Measurements from ENCODE around the gene ACAT2.
"Not testable (repeated sequence)": the region's sequence is repeated elsewhere in the genome, so short reads cannot be mapped to it uniquely, and the experiment has no call there.

Gene ACAT2

DNA sequence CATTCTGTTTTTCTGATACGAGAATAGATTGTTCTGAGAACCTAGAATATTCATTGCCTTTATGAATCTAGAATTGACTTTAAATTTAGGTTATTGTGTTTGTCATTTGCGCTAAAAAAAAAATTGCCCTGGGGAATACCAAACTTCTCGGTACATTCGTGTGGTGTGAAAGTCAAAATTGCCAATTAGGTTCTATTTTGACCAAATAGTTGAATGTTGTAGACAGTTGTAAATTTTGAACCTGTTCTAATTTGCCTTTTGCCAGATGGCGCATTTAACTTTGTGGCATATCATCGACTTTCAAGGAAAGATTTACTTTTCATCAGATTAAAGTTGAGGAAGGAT is 31.5 kb upstream of the ACAT2 start:
- DNase-seq (ENCODE audit: low spot score): no peak

DNA sequence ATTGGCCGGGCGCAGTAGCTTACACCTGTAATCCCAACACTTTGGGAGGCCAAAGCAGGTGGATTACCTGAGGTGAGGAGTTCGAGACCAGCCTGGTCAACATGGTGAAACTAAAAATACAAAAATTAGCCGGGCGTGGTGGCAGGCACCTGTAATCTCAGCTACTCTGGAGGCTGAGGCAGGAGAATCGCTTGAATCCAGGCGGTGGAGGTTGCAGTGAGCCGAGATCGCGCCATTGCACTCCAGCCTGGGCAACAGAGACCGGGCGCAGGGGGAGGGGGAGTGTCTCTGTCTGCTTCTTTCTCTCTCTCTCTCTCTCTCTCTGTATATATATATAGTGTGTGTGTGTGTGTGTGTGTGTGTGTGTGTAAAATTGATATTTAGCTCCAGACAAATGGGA is 29.3 kb upstream of the ACAT2 start:
- DNase-seq (ENCODE audit: low spot score): not testable (repeated sequence)

DNA sequence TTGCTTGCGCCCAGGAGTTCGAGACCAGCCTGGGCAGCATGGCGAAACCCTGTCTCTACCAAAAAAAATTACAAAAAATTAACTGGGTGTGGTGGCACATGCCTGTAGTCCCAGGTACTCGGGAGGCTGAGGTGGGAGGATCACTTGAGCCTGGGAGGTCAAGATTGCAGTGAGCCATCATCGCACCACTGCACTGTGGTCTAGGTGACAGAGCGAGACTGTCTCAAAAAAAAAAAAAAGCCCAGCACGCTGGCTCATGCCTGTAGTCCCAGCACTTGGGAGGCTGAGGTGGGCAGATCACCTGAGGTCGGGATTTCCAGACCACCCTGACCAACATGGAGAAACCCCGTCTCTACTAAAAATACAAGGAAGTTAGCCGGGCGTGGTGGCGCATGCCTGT is 28.4 kb upstream of the ACAT2 start:
- not testable (repeated sequence) for DNase-seq (ENCODE audit: low spot score)

DNA sequence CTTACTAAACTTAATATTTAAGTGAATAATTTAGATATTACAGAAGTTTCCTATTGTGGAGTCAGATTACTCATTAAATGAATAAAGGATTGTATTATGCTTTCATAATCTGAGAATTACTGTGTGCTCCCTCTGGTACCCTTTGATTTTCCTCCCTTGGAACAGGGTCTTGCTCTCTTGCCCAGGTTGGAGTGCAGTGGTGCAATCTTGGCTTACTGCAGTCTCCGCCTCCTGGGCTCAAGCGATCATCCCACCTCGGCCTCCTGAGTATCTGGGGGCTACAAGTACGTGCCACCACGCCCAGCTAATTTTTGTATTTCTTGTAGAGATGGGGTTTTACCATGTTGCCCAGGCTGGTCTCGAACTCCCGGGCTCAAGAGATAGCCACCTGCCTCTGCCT is 24.9 kb upstream of the ACAT2 start:
- no peak for DNase-seq (ENCODE audit: low spot score)

DNA sequence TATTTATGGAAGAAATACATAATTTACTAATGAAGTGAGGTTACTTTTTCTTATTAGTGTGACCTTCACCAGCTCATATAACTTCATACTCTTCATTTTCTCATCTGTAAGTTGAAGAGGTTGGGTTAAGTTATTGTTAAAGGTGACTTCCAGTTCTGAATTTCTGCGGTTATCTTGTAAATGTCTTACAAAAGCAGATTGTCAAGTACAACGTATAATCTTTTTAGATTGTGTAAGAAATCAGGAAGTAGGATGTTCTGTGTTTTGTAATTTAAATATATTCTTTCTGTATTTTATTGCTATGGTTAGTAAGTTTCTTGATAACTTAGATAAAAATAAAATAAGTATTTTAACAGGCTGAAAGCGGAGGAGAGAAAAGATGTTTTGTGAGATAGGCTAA is 22.5 kb upstream of the ACAT2 start:
- no peak for DNase-seq (ENCODE audit: low spot score)

DNA sequence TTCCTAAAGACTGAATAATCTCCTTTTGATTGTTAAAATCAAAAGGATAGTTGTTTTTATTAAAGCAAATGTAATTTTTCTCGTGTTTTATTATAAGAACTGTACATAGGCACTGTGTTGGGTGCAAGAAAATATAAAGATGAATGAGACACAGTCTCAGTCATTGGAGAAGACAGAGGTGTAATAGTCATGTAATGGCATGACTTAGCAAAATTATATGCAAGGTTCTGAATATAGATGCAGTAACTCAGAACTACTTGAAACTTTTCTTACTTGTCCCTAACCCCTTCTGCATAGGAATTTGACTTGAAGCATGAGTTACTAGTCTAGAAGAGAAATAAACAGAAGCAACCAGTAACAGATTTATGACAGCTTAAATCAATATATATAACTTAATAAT is 19.7 kb upstream of the ACAT2 start:
- DNase-seq (ENCODE audit: low spot score): no peak

DNA sequence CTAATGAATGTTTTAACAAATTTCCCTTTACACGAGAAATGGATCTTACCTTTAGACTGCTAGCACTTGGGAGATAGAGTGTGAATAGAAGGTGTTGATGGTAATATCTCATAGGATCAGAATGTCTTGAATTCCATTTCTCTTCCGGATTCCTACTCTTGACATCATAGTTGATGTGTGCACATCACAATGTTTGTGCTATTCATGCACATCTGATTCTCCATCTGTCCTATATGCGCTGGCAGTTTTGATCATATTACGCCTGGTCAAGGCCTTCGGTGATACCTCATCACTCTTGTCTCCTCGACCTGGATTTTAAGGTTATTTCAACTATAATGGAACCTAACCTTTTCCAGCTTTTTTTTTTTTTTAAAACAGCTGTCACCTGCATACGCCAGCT is 16.8 kb upstream of the ACAT2 start:
- no peak for DNase-seq (ENCODE audit: low spot score)

DNA sequence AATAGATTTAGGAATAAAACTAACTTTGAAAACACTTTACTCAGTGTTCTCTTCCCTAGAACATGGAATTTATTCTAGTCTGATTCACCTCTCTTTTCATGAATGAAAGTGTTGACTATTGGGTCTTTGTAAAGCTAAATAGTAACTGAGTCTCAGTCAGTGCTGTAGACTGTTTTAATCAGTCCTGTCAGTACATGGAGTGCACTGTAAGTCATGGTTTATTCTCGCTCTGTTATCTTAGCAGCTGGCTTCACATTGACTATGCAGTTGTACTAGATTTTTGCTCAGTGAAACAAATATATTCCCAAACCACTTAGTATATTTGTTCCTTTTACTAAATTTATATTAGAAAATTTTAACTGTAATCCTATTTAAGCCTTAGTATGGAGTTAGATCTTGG is 15.1 kb upstream of the ACAT2 start:
- DNase-seq (ENCODE audit: low spot score): no peak

DNA sequence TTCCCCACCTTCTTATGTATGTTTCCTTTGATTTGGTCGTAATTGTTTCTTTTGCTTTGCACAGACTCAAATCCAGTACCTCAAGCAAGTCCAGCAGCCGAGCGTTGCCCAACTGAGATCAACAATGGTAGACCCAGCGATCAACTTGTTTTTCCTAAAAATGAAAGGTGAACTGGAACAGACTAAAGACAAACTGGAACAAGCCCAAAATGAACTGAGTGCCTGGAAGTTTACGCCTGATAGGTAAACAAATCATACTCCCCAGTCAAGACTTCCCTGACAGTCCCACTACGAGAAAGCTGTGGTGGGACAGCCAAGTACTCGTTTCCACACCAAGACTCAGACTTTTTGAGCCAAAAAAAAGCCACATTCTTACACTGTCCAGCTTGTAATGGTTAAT is 13.7 kb upstream of the ACAT2 start:
- DNase-seq (ENCODE audit: low spot score): not testable (repeated sequence)

DNA sequence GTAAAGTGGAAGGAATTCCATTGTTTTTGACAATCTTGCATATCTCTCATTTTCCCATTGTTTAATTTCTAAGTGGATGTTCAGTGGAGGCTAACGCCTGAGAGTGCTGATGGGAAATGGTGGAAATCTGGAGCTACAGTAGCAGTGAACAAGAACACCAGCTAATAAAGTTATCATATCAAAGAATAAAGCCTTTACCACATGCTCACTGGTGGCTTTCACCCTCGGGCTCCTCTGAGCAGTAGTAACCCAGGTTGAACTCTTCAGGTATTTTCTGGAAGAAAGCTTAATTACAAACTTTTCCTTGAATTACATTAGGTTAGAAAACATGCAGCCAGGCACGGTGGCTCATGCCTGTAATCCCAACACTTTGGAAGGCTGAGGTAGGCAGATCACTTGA is 10.4 kb upstream of the ACAT2 start:
- DNase-seq (ENCODE audit: low spot score): no peak

DNA sequence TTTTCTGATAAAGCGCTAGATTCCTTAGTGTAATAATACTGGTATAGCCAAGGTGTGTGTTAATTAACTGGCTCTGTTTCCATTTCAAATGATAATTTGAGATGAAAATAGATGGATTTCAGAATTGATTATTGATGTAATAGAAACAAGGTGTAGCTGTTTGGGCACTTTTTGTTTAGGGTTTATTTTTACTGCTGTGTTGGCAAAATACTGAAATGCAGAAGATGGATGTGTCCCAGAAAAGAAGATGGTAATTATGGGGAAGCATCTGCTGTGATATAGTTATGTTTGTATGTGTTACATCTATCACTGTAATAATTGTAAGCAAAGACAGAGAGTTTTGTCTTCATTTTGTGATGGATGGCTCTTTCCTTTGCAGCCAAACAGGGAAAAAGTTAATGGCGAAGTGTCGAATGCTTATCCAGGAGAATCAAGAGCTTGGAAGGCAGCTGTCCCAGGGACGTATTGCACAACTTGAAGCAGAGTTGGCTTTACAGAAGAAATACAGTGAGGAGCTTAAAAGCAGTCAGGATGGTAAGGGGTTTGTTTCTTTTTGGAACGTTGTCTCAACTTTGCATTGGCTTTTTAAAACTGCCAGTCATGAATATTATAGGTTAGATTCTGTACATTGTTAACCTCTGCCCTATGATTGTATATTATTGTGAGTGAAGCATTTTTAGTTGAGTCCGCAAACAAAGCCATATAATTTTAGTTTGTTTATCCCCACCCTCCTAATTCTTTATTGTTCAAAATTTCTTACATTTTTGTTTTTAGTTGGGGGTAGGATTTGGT is 8.6 kb upstream of the ACAT2 start:
- no peak for DNase-seq (ENCODE audit: low spot score)

DNA sequence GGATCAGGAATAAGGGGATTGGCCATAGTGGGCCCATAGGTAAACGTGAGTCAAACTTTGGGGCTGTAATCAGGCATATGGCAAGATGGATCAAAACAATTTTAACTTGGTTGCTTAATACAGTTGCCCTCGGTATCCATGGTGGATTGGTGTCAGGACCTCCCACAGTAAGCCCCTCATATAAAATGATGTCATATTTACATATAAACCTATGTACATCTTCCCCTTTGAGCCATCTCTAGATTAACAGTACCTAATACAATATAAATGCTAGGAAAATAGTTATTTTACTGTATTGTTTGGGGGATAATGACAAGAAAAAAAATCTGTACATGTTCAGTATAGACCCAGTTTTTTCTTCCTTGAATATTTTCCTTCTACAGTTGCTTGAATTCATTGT is 7.4 kb upstream of the ACAT2 start:
- DNase-seq (ENCODE audit: low spot score): no peak

DNA sequence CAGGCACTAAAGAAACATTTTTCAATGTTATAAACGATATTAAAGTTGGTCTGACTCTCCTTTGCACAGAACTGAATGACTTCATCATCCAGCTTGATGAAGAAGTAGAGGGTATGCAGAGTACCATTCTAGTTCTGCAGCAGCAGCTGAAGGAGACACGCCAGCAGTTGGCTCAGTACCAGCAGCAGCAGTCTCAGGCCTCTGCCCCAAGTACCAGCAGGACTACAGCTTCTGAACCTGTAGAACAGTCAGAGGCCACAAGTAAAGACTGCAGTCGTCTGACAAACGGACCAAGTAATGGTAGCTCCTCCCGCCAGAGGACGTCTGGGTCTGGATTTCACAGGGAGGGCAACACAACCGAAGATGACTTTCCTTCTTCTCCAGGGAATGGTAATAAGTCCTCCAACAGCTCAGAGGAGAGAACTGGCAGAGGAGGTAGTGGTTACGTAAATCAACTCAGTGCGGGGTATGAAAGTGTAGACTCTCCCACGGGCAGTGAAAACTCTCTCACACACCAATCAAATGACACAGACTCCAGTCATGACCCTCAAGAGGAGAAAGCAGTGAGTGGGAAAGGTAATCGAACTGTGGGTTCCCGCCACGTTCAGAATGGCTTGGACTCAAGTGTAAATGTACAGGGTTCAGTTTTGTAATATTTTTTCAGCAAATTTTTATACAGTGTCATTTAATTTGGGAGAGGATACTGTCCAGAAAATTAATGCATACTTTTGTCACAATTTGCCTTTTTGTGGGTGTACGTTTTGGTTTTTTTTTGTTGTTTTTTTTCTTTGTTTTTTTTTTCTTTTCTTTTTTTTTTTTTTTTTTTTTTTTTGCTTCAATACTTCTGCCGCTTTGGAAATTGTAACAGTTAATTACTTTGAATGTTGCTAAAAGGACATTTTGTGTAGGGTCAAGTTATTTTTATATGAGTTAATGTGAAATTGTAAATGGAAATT is 6.6 kb upstream of the ACAT2 start:
- DNase-seq (ENCODE audit: low spot score): no peak

DNA sequence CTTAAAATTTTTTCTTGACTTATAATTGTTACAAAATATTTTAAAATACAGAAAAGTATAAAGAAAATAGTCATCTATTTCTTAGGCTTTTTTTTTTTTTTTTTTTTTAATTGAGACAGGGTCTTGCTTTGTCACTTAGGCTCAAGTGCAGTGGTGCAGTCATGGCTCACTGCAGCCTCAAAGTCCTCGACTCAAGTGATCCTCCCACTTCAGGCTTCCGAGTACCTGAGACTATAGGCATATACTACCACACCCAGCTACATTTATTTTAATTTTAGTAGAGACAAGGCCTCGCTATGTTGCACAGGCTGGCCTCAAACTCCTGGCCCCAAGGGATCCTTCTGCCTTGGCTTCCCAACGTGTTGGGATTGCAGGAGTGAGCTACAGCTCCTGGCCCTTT is 5.3 kb upstream of the ACAT2 start:
- no peak for DNase-seq (ENCODE audit: low spot score)

DNA sequence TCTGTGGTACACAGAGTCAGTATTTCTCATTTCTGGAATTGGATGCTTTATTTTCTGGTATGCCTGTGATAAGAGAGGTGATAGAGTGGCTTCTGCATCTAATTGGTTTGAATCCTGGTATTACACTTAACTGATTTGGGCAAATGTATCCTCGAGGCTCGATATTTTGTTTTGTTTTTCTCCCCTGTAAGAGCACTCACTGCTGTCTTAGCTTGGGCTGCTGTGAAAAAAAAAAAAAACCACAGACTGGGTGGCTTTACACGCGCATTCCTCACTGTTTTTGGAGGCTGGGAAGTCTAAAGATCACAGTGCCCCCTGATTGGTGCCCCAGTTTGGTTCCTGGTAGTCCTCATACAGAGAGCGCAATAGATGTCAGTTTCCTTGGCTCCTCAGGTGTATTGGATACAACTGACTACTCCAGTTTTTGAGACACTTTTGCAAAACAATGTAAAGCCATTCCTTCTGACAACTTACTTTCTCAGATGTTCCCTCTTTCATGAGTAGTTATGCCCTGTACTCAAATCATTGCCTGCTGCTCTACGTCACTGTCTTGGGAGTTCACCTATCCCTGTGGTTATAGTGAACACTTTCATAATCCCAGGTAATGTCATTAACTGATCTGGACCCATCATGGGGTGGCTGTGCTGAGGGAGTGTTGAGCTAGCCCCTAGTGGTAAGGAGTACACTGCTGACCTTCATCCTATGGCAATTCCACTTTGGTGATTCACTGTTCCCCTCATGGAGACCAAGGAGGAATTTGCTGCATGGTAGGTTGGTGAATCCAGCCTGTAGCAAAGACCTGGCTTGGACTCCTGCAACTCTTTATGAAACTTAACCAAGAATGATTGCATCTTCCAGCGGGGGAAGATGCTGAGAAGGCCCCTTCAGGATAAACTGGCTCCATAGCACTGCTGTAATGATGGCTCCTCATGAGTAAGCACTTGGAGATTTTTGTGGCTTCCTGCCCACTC is 3.5 kb upstream of the ACAT2 start:
- DNase-seq (ENCODE audit: low spot score): no peak

DNA sequence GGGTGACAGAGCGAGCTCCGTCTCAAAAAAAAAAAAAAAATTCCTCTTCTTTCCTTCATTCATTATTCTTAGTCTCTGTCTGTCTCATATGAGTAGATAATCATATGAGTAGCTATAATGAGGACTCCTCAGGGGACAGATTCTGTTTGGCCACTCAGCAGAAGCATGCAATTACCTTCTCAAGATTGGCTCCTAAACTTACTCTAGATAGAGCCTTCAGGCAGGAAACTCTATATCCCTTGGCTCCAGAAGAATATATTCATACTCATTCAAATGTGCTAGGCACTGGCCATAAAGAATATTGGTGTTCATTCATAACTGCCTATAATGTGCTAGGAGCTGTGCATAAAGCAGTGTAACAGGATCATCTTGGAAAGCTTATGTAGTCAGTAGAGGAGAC is 2.2 kb upstream of the ACAT2 start:
- no peak for DNase-seq (ENCODE audit: low spot score)

DNA sequence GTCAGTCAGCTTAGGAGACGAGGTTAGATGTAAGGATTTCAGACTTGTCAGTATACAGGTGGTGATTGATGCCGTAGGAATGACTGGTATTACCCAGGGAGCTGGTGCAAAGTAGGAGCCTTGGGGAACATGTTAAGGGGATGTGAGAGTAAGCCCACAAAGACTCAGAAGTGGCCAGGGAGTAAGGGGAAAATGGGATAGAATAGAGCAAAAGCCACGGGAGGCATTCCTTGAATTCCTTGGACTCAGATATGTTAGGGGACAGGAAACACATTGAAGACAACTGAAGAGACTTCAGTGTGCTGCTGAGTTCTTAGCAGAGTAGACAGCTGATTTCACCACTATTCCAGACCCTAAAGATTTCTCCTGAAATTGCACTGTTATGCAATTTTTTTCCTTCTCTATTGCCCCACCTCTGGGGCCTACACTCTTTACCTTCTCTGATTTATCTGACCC is 1.2 kb upstream of the ACAT2 start:
- no peak for DNase-seq (ENCODE audit: low spot score)

DNA sequence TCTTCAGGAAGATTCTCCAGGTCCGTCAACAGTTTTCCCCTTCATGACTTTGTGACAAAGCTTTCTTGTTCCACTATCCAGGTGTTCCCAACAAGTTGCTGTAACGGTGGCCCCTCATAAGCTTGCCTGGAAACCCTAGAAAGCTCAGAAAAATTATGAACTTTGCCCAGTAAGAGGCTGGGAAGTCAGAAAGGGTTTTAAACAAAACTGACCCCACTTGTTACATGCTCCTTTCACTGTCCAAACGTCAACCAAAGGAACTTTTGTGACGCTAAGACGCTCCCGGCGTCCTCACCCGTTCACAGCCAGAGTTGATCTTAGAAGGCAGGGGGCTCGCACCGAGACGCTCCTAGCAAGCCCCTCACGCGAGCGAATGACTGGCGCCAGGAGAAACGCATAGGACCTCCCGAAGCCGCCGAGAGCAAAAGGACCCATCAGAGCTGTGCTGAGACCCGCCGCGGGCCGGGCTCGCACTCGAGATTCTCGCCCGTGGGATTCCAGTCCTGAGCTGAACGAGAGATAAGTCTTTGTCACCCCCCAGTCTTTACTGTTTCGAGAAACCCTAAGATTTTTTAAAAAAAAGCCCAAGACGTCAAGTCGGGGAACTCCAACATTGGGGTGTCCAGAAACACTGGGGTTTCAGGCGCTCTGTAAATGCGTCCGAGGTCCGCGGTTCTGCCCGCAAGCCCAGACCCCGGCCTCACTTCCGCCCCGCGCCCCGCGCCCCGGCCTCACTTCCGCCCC is 544 bp upstream of the ACAT2 start:
- DNase-seq (ENCODE audit: low spot score): peak; percentile 13

DNA sequence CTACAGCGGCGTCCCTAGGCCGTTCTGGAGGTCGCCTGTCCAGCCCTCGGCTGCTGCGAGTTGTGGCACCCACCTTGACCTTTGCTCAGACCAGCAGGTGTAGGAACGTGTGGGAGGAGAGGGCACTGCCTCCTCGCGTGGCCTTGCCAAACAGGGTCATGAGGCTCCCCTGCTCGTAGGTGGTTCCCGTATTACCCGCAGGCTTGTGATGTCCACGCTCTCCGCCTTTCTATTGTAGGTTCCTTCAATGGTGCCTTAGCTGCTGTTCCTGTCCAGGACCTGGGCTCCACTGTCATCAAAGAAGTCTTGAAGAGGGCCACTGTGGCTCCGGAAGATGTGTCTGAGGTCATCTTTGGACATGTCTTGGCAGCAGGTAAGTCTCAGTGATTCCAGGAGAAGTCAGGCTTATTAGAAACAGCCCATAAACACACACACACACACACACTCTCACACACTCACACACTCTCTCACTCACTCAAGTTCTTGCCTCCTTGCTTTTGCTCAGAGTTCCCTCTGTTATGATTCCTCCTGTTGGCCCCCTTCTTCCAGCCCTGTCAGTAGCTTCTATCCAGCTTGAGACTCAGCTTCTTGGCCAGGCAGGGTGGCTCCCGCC is 942 bp downstream of the ACAT2 start:
- DNase-seq (ENCODE audit: low spot score): peak; percentile 21

DNA sequence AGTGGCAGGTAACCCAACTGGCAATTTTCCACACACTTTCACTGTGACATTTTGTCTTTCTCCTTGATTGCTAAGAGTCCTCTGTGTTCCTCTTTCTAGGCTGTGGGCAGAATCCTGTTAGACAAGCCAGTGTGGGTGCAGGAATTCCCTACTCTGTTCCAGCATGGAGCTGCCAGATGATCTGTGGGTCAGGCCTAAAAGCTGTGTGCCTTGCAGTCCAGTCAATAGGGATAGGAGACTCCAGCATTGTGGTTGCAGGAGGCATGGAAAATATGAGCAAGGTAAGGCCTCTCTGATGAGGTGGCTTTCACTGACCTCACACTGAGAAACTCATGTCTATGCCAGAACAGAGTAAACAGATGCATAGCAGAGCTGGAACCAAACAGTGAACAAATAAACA is 5.1 kb downstream of the ACAT2 start:
- DNase-seq (ENCODE audit: low spot score): no peak

DNA sequence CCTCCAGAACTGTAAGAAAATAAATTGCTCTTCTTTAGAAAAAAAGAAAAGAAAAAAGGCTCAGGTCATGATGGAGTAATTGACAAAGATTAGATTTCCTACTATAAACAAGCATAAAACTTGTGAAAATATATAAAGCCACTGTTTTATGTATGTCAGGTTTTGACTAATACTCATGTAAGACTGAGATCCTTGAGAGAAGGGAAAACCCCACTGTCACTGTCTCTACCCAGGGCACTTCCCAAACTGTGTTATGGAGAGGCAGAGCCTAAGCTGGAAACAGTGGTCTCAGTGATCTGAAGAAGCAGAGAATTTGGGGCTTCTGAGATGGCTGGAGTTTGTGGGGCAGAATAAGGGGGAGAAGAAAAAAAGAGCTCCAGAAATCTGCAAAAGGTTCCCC is 7.6 kb downstream of the ACAT2 start:
- DNase-seq (ENCODE audit: low spot score): no peak

All from germinal center (tissue), 1 donor.